Myocyte (in vitro differentiated cells): ENCODE data around the gene MORC3. TPM values are rescaled to one million over a fixed set of nuclear protein-coding genes. Genes with fewer than 3 reads are reported as not detected.
A peak's percentile ranks its signal among the peaks of the same experiment; 100 is the strongest.
"Not testable (repeated sequence)": the region's sequence is repeated elsewhere in the genome, so short reads cannot be mapped to it uniquely, and the experiment has no call there.

ENCODE experiments used
- DNase-seq: peaks from one replicate; pipeline ENCODE4 v3.0.0-alpha.2; 2012; ENCODE audit warnings: low read depth
- polyA plus RNA-seq: library from polyadenylated mRNA; unstranded; fragments of >200 nt; gene quantifications from one replicate; pipeline ENCODE4 v1.2.1, GENCODE V29; 2012; ENCODE audit warnings: missing spikeins
- total RNA-seq: library from RNA; depleted of rRNA; stranded (reverse); fragments of >200 nt; gene quantifications from 2 replicates; pipeline ENCODE4 v1.2.3, GENCODE V29; 2014

The MORC3 gene
- 31.5 and 37.0 TPM in 2 replicates for total RNA-seq
- polyA plus RNA-seq: 7.7 TPM

GRCh38 chr21:36319767-36320420, at the start of gene MORC3:
Gene MORC3 (plus strand): TSS chr21:36320197. CDS start chr21:36320265, 68 bp downstream.
- DNase-seq: peak; percentile 99

GRCh38 chr21:36270786-36271695, 49.0 kb upstream of the MORC3 start:
- not testable (repeated sequence) for DNase-seq

- no peak for DNase-seq
Measured at GRCh38 chr21:36274128-36274527, 45.9 kb upstream of the MORC3 start.

- DNase-seq: peak; percentile 84
Measured at GRCh38 chr21:36282568-36283230, 37.3 kb upstream of the MORC3 start.

GRCh38 chr21:36283231-36283622, 36.8 kb upstream of the MORC3 start:
- DNase-seq: not testable (repeated sequence)

- peak; percentile 9 for DNase-seq
Measured at GRCh38 chr21:36288651-36289243, 31.2 kb upstream of the MORC3 start.

GRCh38 chr21:36291509-36291908, 28.5 kb upstream of the MORC3 start:
- DNase-seq: no peak

- DNase-seq: no peak
Measured at GRCh38 chr21:36297406-36297937, 22.5 kb upstream of the MORC3 start.

GRCh38 chr21:36297938-36298572, 21.9 kb upstream of the MORC3 start:
- peak; percentile 40 for DNase-seq

- no peak for DNase-seq
Measured at GRCh38 chr21:36306872-36307534, 13.0 kb upstream of the MORC3 start.

GRCh38 chr21:36310016-36310415, 10.0 kb upstream of the MORC3 start:
- DNase-seq: no peak

- DNase-seq: not testable (repeated sequence)
Measured at GRCh38 chr21:36313446-36313845, 6.6 kb upstream of the MORC3 start.

- not testable (repeated sequence) for DNase-seq
Measured at GRCh38 chr21:36316045-36316444, 4.0 kb upstream of the MORC3 start.

- no peak for DNase-seq
Measured at GRCh38 chr21:36316872-36317484, 3.0 kb upstream of the MORC3 start.

- DNase-seq: not testable (repeated sequence)
Measured at GRCh38 chr21:36319406-36319766, 611 bp upstream of the MORC3 start.

GRCh38 chr21:36320421-36321324, 676 bp downstream of the MORC3 start:
- peak; percentile 89 for DNase-seq

- peak; percentile 78 for DNase-seq
Measured at GRCh38 chr21:36321325-36322082, 1.5 kb downstream of the MORC3 start.

GRCh38 chr21:36322083-36322424, 2.1 kb downstream of the MORC3 start:
- no peak for DNase-seq
